Left hindlimb (tissue), 1 donor: ENCODE results near the gene FGGY.

Experiments
- DNase-seq: peaks from one replicate; pipeline ENCODE4 v3.0.0-alpha.2; 2018

Gene FGGY

DNA sequence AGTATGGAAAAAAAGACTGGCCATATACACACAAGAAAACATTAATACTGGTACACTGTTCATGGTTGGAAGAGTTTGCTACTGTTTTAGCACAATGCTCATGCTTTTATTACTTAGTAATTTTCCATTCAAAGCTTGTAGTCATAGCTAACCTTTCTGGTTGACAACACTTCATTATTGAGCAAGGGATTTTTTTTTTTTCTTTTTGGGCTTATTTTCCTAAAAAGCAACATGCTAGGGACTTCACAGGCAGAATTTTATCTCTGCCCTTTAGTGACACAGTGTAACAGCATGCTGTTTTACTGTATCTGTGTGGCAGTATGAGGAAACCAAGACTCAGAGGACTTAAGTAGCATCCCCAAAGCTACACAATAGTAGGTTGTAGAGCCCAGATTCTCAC is 58.5 kb downstream of the FGGY start:
- DNase-seq, result no peak

DNA sequence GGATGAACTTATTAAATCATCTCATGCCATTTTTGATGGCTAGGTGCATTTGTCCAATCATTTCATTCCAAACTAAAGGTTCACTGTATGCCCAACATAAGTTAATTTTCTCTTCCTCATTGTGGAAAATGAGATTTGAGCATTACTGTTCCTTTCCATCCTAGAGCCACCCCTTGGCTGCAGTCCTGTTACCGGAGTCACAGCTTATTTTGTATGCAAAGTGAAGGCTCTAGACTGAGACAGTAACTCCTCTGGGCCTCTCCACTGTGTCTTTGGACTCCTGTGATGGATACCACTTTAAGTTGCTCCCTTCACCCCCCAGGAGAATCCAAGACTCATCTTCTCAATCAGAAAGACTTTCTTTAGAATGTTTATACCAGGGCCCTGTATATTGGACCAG is 59.7 kb downstream of the FGGY start:
- DNase-seq, result no peak

GRCh38 chr1:59357645-59358320 is 60.9 kb downstream of the FGGY start:
- DNase-seq, result no peak

- DNase-seq, result no peak
These were observed 62.4 kb downstream of the FGGY start for GRCh38 chr1:59359325-59359724.

GRCh38 chr1:59360170-59360569 is 63.3 kb downstream of the FGGY start:
- no peak for DNase-seq

DNA sequence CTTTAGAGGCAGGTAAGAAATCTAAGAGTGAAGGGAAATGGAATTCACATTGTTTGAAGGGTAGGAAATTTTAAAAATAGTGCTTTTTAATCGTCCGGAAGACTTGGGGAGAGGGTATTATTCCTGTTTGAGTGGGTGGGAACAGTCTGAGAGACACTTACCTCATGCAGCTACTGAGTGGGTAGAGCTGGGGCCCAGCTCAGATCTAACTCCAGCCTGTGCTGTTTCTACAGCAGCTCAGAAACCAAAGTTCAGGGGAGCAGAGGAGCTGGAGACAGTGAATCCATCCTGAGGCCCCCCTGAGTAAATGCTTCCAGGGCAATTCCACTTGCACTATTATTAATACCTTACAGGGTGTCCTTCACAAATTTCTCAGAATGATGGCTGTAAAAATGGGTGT is 63.8 kb downstream of the FGGY start:
- no peak for DNase-seq

DNA sequence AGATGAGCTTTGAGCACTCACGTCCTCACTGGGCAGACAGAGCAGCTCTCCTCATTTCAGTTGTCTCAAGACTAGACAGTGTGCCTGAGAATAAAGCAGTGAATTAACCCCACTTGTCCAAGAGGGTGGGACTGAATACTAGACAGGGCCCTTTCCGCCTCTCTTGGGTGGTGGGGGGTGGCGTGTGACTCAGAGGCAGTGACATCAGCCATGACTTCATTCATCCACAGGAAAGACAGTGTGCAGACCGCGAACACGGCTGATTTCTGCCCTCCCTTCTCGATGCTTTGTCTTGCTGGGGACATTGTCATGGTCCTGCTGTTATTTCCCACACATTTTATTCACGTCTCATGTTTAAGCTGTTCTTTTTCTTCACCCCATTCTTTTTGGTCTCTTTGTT is 64.9 kb downstream of the FGGY start:
- DNase-seq, result no peak

- no peak for DNase-seq
These were observed 67.1 kb downstream of the FGGY start for GRCh38 chr1:59364037-59364436.

DNA sequence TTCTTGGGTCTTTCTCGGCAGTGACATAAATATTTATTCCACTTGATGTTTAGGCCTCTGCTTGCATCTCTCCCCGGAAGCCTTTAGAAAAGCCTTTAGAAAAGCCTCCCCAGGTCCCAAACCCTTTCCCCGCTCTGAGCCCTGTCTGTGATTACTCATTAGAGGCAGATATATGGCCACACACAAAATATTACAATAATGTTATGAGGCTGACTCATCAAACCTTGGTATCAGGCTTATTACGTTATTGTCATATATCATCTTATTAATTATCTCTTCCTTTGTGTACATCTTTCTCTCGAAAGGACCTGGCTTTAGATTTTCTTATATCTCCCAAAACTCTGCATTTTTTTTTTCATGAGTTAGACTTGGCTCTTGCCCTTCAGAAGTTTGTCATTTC is 69.5 kb downstream of the FGGY start:
- no peak for DNase-seq

- peak; percentile 63 for DNase-seq
These were observed 70.6 kb downstream of the FGGY start for GRCh38 chr1:59367301-59368007.

DNA sequence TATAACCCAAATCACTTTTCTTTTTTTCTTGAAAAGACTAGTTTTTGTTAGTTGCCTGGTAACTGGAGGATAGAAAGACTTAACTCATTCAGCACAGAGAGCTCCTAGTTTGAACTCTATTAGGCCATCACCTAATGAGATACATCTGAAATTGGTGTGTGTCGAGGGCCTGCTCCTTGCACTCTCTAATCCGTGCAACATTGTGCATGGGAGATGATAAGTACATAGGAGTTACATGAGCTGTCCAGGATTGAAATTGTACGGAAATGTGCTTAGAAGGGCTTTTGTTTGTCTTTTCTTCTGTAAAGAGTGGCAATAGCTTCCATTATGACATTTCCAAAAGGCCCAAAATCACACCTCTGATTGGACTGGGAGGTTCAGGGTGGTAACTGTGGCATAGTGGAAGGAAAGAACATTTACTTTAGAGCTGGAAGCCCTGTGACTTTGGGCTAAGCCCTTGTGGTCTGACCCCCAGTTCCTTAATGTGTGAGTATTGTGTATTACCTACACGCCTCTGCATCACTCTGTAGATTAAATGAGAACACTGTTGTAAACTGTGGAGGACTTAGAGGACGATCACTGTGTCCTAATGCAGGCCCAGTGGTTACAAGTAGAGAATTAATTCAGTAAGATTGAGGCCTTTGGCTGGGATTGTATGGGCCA is 71.2 kb downstream of the FGGY start:
- DNase-seq, result no peak

GRCh38 chr1:59375321-59376220 is 78.7 kb downstream of the FGGY start:
- no peak for DNase-seq

GRCh38 chr1:59377350-59377904 is 80.5 kb downstream of the FGGY start:
- no peak for DNase-seq

- DNase-seq, result no peak
These were observed 81.9 kb downstream of the FGGY start for GRCh38 chr1:59378621-59379370.

DNA sequence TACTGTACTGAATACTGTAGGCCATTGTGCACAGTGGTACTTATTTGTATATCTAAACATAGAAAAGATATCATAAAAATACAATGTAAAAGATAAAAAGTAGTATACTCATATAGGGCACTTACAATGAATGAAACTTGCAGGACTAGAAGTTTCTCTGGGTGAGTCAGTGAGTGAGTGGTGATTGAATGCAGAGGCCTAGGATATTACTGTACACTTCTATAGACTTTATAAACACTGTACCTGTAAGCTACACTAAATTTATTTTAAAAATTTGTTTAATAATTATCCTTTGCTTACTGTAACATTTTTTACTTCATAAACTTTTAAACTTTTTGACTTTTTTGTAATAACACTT is 82.5 kb downstream of the FGGY start:
- no peak for DNase-seq

- DNase-seq, result no peak
These were observed 87.1 kb downstream of the FGGY start for GRCh38 chr1:59383963-59384362.

GRCh38 chr1:59384443-59384842 is 87.5 kb downstream of the FGGY start:
- no peak for DNase-seq

GRCh38 chr1:59388191-59388590 is 91.3 kb downstream of the FGGY start:
- DNase-seq, result no peak

DNA sequence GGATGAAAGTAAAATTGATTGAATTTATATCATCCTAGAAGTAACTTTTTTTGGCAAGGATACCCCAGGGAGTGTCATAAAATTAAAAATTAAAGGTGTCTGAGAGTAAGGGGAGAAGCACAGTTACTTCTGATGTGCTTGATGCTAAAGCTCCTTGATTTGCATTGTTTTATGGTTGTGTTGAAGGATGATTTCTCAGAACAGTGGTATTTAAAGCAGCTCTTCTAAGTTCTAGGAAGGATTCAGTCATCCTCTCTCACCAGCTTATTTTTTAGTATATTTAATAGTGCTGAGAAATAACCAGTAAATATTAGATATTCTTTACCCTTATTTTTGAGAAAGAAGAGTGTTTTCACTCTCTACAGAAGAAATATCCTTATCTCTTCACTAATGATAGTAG is 93.0 kb downstream of the FGGY start:
- no peak for DNase-seq

DNA sequence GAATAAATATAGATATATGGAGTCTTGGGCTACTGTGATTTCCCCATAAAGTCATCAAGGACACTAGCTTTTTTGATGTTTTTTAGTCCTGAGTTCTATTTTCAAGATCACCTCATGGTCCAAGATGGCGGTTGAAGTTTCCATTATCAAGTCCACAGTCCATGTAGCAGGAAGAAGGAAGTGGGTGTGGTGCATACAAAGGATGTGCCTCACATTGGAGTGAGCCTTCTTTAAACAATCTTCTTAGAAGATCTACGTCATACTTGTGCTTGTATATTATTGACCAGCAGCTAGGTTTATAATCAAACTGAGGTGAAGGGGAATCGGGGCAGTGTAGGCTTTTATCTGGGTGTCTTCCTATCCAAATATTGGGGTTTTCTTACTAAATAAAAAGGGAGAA is 93.4 kb downstream of the FGGY start:
- DNase-seq, result no peak

DNA sequence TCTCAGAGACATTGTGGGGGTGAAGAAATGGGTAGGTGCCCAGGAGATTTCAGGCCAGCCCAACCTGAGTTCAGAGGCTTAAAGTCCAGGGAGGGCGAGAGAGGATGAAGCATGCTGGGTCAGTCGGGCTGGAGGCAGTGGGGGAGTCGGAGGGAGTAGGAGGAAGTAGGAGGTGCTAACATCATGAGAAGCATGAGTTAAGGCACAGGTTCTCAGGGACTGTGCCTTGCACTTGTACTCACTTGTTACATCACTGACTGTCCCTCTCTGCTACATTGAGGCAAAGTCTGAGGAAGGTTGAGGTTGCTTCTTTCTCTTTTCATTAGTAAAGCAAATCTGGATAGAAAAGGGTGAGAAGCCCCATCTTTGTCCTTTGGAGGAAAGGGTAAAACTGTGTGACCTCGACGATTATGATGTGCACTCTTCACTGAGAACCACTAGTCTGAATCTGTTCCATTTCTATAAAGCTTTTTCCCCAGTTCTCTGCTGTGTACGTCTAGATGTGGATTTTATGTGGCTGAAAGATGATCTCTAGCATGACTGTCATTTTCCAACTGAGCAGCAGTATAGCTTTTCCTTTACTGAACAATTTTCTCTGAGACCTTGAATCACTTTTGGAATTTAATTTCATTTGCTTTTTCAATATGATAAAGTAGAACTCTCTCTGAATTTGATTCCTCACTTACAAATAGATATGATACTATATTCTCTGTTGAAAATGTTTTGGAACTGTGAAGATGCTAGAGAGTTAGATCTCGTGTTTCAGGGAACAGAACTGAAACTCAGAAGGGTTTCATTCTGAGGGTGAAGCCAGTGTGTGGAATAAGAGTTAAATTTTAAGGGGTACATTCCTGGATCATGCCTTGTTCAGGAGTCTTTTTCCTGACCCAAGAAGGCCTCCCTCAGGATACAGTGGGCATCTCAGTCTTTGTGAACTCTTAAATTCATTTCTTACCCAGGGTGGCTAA is 94.6 kb downstream of the FGGY start:
- DNase-seq, result no peak
